GM23248 (cell line): ENCODE data around the gene MDM1. TPM values are rescaled to one million over a fixed set of nuclear protein-coding genes. Genes with fewer than 3 reads are reported as not detected.
A peak's percentile ranks its signal among the peaks of the same experiment; 100 is the strongest.

Source experiments
- DNase-seq: peaks from one replicate; pipeline ENCODE4 v3.0.0-alpha.2; 2015
- H2AFZ ChIP-seq: fragments of 200-600 bp; sonication (generic); 2 replicates; pipeline ENCODE4 v1.6.1; 2016; ENCODE audit warnings: antibody characterized with exemption
- H3F3A ChIP-seq: fragments of 200-600 bp; sonication (generic); 2 replicates; pipeline ENCODE4 v1.6.1; 2016; ENCODE audit warnings: mild to moderate bottlenecking, antibody characterized with exemption, mixed run types; ENCODE audit not compliant: insufficient read depth
- H3K27ac ChIP-seq: fragments of 200-600 bp; sonication (generic); 2 replicates; pipeline ENCODE4 v1.5.1; 2016; ENCODE audit warnings: mild to moderate bottlenecking
- H3K27me3 ChIP-seq: fragments of 200-600 bp; sonication (generic); replicated peaks from 2 replicates; pipeline ENCODE4 v1.6.1; 2016; ENCODE audit warnings: mild to moderate bottlenecking; ENCODE audit not compliant: insufficient read depth
- H3K36me3 ChIP-seq: fragments of 200-600 bp; sonication (generic); 2 replicates; pipeline ENCODE4 v1.6.1; 2016; ENCODE audit warnings: low read depth, mild to moderate bottlenecking
- H3K4me1 ChIP-seq: fragments of 200-600 bp; sonication (generic); 2 replicates; pipeline ENCODE4 v1.6.1; 2016; ENCODE audit warnings: mild to moderate bottlenecking; ENCODE audit not compliant: insufficient read depth
- H3K4me2 ChIP-seq: fragments of 200-600 bp; sonication (generic); one replicate; pipeline ENCODE4 v1.6.1; 2016; ENCODE audit warnings: mild to moderate bottlenecking; ENCODE audit not compliant: unreplicated experiment
- H3K4me3 ChIP-seq: fragments of 200-600 bp; sonication (generic); 2 replicates; pipeline ENCODE4 v1.5.1; 2016; ENCODE audit warnings: mild to moderate bottlenecking
- H3K79me2 ChIP-seq: fragments of 200-600 bp; sonication (generic); 2 replicates; pipeline ENCODE4 v1.6.1; 2016; ENCODE audit warnings: mild to moderate bottlenecking; ENCODE audit not compliant: insufficient read depth
- H3K9ac ChIP-seq: fragments of 200-600 bp; sonication (generic); 2 replicates; pipeline ENCODE4 v1.6.1; 2016; ENCODE audit warnings: mild to moderate bottlenecking
- H3K9me2 ChIP-seq: fragments of 200-600 bp; sonication (generic); 2 replicates; pipeline ENCODE4 v1.6.1; 2016; ENCODE audit warnings: mixed run types, mild to moderate bottlenecking, moderate library complexity; ENCODE audit not compliant: insufficient read depth
- H3K9me3 ChIP-seq: fragments of 200-600 bp; sonication (generic); one replicate; pipeline ENCODE4 v1.6.1; 2017; ENCODE audit warnings: low read depth
- H4K20me1 ChIP-seq: fragments of 200-600 bp; sonication (generic); 2 replicates; pipeline ENCODE4 v1.6.0; 2016; ENCODE audit not compliant: insufficient read depth
- EZH2 ChIP-seq: fragments of 200-600 bp; sonication (generic); IDR thresholded peaks from 2 replicates; pipeline ENCODE4 v1.6.1; 2018; ENCODE audit warnings: antibody characterized with exemption, mild to moderate bottlenecking; ENCODE audit not compliant: insufficient read depth, poor library complexity, severe bottlenecking
- EZH2phosphoT487 ChIP-seq: fragments of 200-600 bp; sonication (generic); IDR thresholded peaks from 2 replicates; pipeline ENCODE4 v1.6.1; 2018; ENCODE audit warnings: antibody characterized with exemption, moderate library complexity, mild to moderate bottlenecking, low read depth; ENCODE audit not compliant: insufficient read depth
- WGBS, 2 experiments: methylation state at CpG; one replicate each; pipeline ENCODE4 v1.1.6; 2015 to 2017; ENCODE audit warnings: low lambda C conversion rate in 2 of 2, low coverage in 1 of 2; ENCODE audit errors: missing lambda C conversion rate in 2 of 2; 5-methylcytosine and 5-hydroxymethylcytosine counted together
- in situ Hi-C: fragments of 300-500 bp; cut with MboI; formaldehyde crosslinking; loops from 2 replicates; pipeline ENCODE4 v1.15.0; 2020
- polyA plus RNA-seq: library from polyadenylated mRNA; unstranded; fragments of >200 nt; fragmentation: Nextera tagmentation; extraction: Ambion mirVana; gene quantifications from 2 replicates; pipeline ENCODE4 v1.2.1, GENCODE V29; 2016
- total RNA-seq: library from RNA; depleted of rRNA; stranded (reverse); fragments of >200 nt; shearing (Covaris generic); gene quantifications from 2 replicates; pipeline ENCODE4 v1.2.3, GENCODE V29; 2014

The MDM1 gene
- total and polyA plus RNA-seq, 2 experiments from 2014 or later, result 7.3 to 9.9 TPM

- Histone ChIP-seq H3K79me2 (no peaks in the 10 kb centered on the region), H3K4me2 (no peak overlapping the region), H3K9ac (no peak overlapping the region), H3K4me3 (no peak overlapping the region), H4K20me1 (no peaks in the 10 kb centered on the region), H3K4me1 (peaks cover 9% of the 10 kb centered on the region), H3K36me3 (peaks cover 8% of the 10 kb centered on the region), H3K9me3 (no peaks in the 10 kb centered on the region), H2AFZ (no peak overlapping the region), H3F3A (peaks cover 8% of the 10 kb centered on the region), H3K9me2 (no peaks in the 10 kb centered on the region), H3K27me3 (no peaks in the 10 kb centered on the region), H3K27ac (no peak overlapping the region)
- TF ChIP-seq EZH2phosphoT487 (no peak), EZH2 (no peak)
- in situ Hi-C loops, result loop anchor here (25.0 kb wide), 1 partner anchor 942 kb away; no protein-coding TSS in a partner anchor
- 96 to 97% methylated on average over 3 of the region's 3 CpGs for WGBS, 2 experiments
- peak; percentile 24 for DNase-seq
These were observed 27.5 kb downstream of the MDM1 start for GRCh38 chr12:68304626-68305025.

DNA sequence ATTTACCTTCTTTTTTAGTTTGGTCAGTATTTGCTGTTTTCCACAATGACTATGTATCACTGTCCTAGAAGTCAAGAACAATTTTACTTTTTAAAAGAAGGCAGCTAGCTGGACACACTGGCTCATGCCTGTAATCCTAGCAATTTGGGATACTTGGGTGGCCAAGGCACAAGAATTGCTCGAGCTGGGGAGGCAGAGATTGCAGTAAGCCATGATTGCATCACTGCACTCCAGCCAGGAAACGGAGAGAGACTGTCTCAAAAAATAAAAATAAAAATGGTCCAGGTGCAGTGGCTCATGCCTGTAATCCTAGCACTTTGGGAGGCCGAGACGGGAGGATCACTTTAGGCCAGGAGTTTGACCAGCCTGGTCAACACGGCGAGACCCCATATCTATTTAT, 28.3 kb downstream of the MDM1 start:
- no peak for DNase-seq
- Histone ChIP-seq H3K36me3 (peaks cover 5% of the 10 kb centered on the region; the same call in 1 of the 2 replicates), H3K79me2 (no peaks in the 10 kb centered on the region), H3K4me2 (no peak overlapping the region), H3K9ac (no peak overlapping the region), H3K4me1 (peaks cover 8% of the 10 kb centered on the region), H3K4me3 (no peak overlapping the region), H3K9me3 (no peaks in the 10 kb centered on the region), H4K20me1 (no peaks in the 10 kb centered on the region), H3K9me2 (no peaks in the 10 kb centered on the region), H3K27me3 (no peaks in the 10 kb centered on the region), H2AFZ (no peak overlapping the region), H3K27ac (no peak overlapping the region), H3F3A (0 out of 2 replicates have a peak, but pooled peaks cover 4% of the 10 kb centered on the region)
- TF ChIP-seq EZH2phosphoT487, result no peak
- TF ChIP-seq EZH2, result no peak
- in situ Hi-C loops, result loop anchor here (25.0 kb wide), 1 partner anchor 942 kb away; no protein-coding TSS in a partner anchor
- WGBS, 2 experiments, result 88 to 90% methylated on average over 6 of the region's 6 CpGs

DNA sequence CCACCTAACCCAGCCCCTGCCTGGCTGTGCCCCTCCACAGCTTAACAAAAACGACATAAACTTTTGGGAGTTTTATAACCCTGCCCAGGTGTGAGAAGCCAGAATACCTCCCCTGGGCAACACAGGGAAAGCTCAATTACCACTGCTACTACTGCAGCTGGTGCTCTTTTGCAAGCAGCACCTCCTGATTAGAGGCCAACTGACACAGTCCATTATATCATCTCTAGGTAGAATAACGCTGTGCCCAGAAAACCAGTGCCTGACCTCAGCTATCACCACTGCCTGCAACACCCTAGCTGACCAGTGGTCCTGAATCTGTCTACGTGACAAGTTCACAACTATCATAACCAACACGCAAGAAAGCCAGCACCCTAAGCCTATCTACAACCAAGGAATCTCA, 34.2 kb downstream of the MDM1 start:
- no peak for DNase-seq
- Histone ChIP-seq H2AFZ (no peak overlapping the region), H3K4me2 (no peak overlapping the region), H3K36me3 (0 out of 2 replicates have a peak, but pooled peaks cover 15% of the 10 kb centered on the region), H3K27me3 (no peaks in the 10 kb centered on the region), H3K27ac (no peak overlapping the region), H3K4me1 (no peaks in the 10 kb centered on the region), H3K79me2 (0 out of 2 replicates have a peak, but pooled peaks cover 4% of the 10 kb centered on the region), H3K4me3 (no peak overlapping the region), H3F3A (no peaks in the 10 kb centered on the region), H4K20me1 (no peaks in the 10 kb centered on the region), H3K9ac (no peak overlapping the region), H3K9me3 (no peaks in the 10 kb centered on the region), H3K9me2 (no peaks in the 10 kb centered on the region)
- TF ChIP-seq EZH2, result no peak
- WGBS, 2 experiments, result 78 to 88% methylated on average over 4 of the region's 4 CpGs
- in situ Hi-C loops, result no loop called here

GRCh38 chr12:68294251-68294650, 37.9 kb downstream of the MDM1 start:
- Histone ChIP-seq H3K4me1 (0 out of 2 replicates have a peak, but pooled peaks cover 8% of the 10 kb centered on the region), H3K4me2 (no peak overlapping the region), H4K20me1 (no peaks in the 10 kb centered on the region), H3K9me2 (no peaks in the 10 kb centered on the region), H3K9me3 (no peaks in the 10 kb centered on the region), H3K27ac (no peak overlapping the region), H3K79me2 (0 out of 2 replicates have a peak, but pooled peaks cover 4% of the 10 kb centered on the region), H3K4me3 (no peak overlapping the region), H3K9ac (no peak overlapping the region), H2AFZ (no peak overlapping the region), H3K27me3 (no peaks in the 10 kb centered on the region), H3K36me3 (0 out of 2 replicates have a peak, but pooled peaks cover 15% of the 10 kb centered on the region), H3F3A (no peaks in the 10 kb centered on the region)
- TF ChIP-seq EZH2, result no peak
- TF ChIP-seq EZH2phosphoT487, result no peak
- DNase-seq, result no peak
- WGBS, 2 experiments, result 71 to 76% methylated on average over 2 of the region's 2 CpGs
- in situ Hi-C loops, result no loop called here

DNA sequence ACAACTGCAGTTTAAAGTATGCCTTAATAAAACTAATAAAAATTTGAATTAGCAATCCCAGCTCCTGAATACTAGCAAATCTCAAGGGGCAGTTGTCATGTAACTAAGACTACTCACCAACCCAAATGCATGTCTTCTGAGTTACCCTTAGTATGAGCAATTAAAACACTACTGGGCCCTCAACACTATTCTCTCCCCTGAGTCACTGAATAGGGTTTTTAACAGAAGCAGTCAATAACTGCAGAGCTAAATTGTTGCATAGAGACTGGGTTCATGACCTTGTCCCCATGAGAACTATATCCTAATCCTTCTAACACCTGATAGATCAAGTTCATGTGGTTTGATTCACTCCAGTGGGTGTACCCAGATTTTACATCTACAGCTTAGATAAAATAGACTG, 38.8 kb downstream of the MDM1 start:
- H3K4me3 ChIP-seq, result no peak overlapping the region
- no peak for TF ChIP-seq EZH2
- H3K27me3 ChIP-seq, result no peaks in the 10 kb centered on the region
- H2AFZ ChIP-seq, result no peak overlapping the region
- peak; percentile 29 for DNase-seq
- no peaks in the 10 kb centered on the region for H3K9me2 ChIP-seq
- no peak overlapping the region for H3K9ac ChIP-seq
- 0 out of 2 replicates have a peak, but pooled peaks cover 15% of the 10 kb centered on the region for H3K36me3 ChIP-seq
- no peaks in the 10 kb centered on the region for H4K20me1 ChIP-seq
- H3K4me1 ChIP-seq, result 0 out of 2 replicates have a peak, but pooled peaks cover 8% of the 10 kb centered on the region
- H3K79me2 ChIP-seq, result no peaks in the 10 kb centered on the region
- in situ Hi-C loops, result no loop called here
- no peak overlapping the region for H3K27ac ChIP-seq
- no peak overlapping the region for H3K4me2 ChIP-seq
- H3F3A ChIP-seq, result no peaks in the 10 kb centered on the region
- no peaks in the 10 kb centered on the region for H3K9me3 ChIP-seq
